ENCODE measurements around the gene UPK3A. TPM values are rescaled to one million over a fixed set of nuclear protein-coding genes. Genes with fewer than 3 reads are reported as not detected.
"Not testable (repeated sequence)": the region's sequence is repeated elsewhere in the genome, so short reads cannot be mapped to it uniquely, and the experiment has no call there.

The UPK3A gene
- total RNA-seq, 1 donor, result not detected

DNA sequence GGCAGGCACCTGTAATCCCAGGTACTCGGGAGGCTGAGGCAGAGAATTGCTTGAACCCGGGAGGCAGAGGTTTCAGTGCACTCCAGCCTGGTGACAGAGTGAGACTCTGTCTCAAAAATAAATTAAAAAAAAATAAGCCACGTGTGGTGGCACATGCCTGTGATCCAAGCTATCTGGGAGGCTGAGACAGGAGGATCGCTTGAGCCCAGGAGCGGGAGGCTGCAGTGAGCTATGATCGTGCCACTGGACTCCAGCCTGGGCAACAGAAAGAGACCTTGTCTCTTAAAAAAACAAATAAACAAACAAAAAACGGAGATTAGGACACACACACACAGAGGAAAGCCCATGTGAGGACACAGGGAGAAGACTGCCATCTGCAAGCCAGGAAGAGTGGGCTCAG is 7.0 kb upstream of the UPK3A start:
- not testable (repeated sequence) for DNase-seq (ENCODE audit: low read depth in 2 of 3, low spot score in 2 of 3)

DNA sequence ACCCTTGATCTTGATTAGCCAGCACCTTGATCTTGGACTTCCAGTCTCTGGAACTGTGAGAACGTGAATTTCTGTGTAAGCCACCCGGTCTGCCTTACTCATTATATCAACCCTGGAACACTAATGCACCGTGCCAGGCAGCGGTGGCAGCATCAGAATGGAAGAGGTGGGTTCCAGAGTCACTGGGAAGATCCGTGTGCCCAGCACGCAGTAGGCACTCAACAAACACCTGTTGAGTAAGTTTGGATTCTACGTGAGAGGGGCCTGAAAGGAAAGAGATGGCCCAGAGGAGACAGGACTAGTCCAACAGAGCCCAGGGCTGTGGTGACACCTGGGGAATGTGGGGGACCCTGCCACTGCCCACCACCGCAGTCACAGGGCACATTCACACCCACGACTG is 6.6 kb upstream of the UPK3A start:
- DNase-seq (ENCODE audit: low read depth in 2 of 3, low spot score in 2 of 3), result no peak

DNA sequence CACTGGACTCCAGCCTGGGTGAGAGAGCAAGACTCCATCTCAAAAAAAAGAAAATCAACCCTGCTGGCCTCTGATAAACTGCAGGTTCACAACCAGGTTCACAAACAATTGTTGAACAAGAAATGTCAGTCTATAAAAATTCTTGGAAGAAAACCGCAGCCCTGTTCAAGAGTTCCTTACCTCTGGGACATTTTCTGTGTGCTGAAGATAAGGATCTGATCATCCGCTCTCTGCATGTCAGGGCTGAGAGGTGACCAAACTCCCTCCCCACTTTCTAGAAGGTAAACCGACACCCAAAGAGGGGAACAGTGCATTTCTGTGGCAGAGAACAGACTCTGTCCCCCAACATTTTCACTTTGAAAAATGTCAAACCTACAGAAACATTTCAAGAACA is 4.2 kb upstream of the UPK3A start:
- DNase-seq (ENCODE audit: low read depth in 2 of 3, low spot score in 2 of 3), result no peak

DNA sequence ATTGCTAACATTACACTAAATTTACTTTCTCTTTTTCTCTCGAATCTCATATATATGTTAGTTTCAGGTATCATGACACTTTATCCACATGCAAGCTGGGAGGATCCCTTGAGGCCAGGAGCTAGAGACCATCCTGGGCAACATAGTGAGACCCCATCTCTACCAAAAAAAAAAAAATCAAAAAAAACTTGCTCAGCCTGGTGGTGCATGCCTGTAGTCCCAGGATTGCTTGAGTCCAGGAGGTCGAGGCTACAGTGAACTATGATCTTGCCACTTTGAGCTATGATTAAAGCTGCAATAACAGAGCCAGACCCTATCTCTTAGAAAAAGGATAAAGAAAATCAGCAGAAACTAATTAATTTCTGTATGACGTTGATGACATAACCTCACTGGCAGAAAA is 3.7 kb upstream of the UPK3A start:
- DNase-seq (ENCODE audit: low read depth in 2 of 3, low spot score in 2 of 3), result no peak

DNA sequence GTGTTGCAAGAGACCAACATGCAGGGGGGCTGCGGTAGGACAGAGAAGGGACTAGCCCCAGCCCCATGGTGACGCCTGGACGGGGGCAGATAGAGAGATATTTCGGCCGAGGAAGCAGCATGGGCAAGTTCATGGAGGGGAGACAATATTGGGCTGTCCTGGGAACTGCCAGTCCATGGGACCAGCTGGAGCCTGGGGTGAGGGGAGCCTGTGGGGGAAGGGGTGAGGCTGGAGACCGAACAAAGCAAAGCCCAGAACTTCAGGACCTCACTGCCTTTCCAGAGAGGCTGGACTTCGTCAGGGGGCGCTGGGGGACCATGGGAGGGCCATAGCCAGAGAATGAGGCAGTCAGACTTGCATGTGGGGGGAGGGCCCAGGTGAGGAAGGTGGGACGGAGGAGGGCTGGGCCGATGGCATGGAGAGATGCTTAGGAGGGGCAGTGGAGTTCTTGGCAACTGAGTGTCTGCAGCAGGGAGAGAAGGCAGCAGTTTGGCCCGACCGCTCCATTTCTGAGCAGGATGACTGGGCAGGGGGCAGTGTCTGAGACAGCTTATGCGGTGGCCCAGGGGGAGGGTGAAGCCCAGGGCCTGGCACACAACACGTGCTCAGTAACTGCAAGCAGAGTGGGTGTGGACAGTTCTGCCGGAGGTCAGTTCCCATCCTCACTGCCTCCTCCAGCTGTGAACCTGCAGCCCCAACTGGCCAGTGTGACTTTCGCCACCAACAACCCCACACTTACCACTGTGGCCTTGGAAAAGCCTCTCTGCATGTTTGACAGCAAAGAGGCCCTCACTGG is 712 bp downstream of the UPK3A start:
- no peak for DNase-seq (ENCODE audit: low read depth in 2 of 3, low spot score in 2 of 3)

DNA sequence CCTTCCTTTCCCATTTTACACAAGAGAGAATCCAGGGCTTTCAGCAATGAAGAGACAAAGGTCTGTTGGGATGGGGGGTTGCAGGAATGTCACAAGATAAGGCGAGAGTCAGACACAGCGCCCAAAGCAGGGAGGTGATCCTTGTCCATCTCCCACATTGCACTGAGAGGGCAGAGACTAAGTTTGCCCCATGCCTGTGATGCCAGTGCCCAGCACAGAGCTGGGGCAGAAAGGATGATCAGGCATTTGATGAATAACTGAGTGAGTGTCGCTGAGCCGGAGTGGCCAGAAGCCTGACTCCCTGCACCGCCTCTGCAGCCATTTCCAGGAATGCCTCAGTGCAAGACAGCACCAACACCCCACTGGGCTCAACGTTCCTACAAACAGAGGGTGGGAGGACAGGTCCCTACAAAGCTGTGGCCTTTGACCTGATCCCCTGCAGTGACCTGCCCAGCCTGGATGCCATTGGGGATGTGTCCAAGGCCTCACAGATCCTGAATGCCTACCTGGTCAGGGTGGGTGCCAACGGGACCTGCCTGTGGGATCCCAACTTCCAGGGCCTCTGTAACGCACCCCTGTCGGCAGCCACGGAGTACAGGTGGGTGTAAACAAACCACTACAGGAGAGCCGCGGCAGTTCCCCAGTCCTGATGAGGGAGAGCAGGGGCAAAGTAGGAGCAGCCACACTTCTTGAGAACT is 2.3 kb downstream of the UPK3A start:
- DNase-seq (ENCODE audit: low read depth in 2 of 3, low spot score in 2 of 3), result no peak

DNA sequence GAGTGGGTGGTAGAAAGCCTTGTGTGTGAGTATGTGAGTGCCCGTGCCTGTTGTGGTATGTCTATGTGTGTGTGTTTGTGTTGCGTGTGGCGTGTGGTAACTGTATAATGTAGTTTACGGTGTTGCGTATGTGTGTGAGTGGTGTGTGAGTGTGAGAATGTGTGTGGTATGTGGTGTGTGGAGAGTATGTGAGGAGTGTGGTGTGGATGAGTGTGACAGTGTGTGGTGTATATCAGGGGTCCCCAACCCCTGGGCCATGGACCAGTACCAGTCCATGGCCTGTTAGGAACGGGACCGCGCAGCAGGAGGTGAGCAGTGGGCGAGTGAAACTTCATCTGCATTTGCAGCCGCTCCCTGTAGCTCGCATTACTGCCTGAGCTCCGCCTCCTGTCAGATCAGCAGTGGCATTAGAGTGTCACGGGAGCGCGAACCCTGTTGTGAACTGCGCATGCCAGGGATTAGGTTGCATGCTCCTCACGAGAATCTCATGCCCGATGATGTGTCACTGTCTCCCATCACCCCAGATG is 5.7 kb downstream of the UPK3A start:
- DNase-seq (ENCODE audit: low read depth in 2 of 3, low spot score in 2 of 3), result no peak

DNA sequence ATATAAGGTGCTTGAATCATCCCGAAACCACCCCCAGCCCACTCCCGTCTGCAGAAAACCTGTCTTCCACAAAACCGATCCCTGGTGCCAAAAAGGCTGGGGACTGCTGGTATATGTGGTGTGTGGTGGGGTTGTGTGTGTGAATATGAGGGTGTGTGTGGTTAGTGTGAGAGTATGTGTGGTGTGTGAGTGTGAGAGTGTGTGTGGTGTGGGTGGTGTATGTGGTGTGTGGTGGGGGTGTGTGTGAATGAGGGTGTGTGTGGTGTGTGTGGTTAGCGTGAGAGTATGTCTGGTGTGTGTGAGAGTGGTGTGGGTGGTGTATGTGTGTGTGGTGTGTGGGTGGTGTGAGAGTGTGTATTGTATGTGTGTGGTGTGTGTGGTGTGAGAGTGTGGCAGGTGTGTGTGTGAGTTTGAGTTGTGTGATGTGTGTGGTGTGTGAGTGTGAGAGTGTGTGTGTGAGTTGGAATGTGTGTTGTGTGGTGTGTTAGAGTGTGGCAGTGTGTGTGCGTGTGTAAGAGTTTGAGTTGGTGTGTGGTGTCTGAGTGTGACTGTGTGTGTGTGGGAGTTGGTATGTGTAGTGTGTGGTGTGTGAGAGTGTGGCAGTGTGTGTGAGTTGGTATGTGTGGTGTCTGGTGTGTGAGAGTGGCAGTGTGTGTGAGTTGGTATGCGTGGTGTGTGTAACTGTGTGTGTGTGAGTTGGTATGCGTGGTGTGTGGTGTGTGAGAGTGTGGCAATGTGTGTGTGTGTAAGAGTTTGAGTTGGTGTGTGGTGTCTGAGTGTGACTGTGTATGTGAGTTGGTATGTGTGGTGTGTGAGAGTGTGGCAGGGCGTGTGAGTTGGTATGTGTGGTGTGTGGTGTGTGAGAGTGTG is 6.5 kb downstream of the UPK3A start:
- DNase-seq (ENCODE audit: low read depth in 2 of 3, low spot score in 2 of 3), result no peak

DNA sequence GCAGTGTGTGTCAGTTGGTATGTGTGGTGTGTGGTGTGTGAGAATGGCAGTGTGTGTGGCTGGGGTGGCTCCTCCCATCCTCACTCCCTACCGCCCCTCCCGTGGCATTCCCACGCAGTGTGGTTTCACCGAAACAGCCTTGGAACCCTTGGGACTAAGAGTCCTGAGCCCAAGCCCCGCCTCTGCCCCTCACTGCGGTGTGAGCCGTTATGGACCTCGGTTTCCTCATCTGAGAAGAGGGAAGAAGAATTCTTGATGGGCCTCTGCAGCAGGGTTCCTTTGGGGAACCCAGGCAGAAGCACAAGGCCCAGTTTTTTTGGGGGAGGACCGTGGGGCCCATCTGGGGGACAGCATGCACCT is 7.2 kb downstream of the UPK3A start:
- DNase-seq (ENCODE audit: low read depth in 2 of 3, low spot score in 2 of 3), result no peak

DNA sequence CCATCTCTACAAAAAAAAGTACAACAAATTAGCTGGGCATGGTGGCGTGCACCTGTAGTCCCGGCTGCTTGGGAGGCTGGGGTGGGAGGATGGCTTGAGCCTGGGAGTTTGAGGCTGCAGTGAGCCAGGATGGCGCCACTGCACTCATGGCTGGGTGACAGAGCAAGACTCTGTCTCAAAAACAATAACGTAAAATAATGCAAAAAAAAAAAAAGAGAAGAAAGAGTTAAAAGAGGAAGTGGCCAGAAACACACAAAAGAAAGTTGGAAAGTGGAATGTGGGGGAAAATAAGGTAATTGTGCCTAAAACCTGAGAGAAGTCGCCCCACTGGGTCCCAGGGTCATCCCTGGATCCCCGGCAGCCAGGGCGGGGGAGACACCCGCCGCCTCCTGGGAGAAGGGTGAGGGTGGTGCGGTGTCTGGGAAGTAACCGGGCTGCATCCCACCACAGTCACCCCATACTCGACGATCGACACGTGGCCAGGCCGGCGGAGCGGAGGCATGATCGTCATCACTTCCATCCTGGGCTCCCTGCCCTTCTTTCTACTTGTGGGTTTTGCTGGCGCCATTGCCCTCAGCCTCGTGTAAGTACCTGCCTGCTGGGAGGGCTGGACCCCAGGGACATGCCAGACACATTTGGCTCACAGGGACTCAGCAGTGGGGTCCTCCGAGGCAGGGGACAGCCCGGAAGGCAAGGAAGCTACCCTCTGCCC is 8.1 kb downstream of the UPK3A start:
- peak in 1 of 3 donors; percentile 35 for DNase-seq (ENCODE audit: low read depth in 2 of 3, low spot score in 2 of 3)

DNA sequence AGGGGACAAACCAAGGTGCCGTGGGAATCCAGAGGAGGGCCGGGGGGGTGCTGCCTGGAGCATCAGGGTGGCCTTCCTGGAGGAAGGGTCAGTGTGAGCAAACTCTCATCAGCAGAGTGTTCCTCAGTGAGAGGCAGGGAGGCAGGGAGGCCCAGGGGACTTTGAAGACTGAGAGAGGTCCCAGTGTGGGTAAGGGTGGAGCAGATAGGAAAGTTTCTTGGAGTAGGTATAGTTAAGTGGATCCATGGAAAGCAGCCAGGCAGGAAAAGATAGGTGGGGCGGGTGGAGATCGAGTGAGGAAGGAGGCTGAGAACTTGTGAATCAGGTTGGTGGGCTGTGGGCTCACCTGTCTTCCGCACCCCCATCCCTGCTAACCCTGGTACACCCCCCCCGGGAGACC is 9.3 kb downstream of the UPK3A start:
- DNase-seq (ENCODE audit: low read depth in 2 of 3, low spot score in 2 of 3), result no peak

DNA sequence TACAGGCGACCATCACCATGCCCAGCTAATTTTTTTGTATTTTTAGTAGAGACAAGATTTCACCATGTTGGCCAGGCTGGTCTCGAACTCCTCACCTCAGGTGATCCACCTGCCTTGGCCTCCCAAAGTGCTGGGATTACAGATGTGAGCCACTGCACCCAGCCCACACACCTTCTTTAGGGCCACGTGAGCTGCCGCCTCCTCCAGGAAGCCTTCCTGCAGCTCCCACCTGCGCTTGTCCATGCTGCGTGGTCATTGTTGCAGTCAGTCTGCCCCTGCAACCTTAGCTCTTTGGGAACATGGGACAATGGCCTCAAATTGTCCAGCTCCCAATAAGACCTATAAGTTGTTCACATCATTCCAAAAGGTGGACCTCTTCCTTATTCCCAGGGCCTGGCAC is 10.3 kb downstream of the UPK3A start:
- DNase-seq (ENCODE audit: low read depth in 2 of 3, low spot score in 2 of 3), result not testable (repeated sequence)

DNA sequence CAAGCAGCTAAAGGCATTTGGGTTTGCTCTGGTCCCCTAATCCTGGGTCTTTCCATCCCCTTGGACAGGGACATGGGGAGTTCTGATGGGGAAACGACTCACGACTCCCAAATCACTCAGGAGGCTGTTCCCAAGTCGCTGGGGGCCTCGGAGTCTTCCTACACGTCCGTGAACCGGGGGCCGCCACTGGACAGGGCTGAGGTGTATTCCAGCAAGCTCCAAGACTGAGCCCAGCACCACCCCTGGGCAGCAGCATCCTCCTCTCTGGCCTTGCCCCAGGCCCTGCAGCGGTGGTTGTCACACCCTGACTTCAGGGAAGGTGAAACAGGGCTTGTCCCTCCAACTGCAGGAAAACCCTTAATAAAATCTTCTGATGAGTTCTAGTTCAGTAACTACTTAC is 10.7 kb downstream of the UPK3A start:
- no peak for DNase-seq (ENCODE audit: low read depth in 2 of 3, low spot score in 2 of 3)

DNA sequence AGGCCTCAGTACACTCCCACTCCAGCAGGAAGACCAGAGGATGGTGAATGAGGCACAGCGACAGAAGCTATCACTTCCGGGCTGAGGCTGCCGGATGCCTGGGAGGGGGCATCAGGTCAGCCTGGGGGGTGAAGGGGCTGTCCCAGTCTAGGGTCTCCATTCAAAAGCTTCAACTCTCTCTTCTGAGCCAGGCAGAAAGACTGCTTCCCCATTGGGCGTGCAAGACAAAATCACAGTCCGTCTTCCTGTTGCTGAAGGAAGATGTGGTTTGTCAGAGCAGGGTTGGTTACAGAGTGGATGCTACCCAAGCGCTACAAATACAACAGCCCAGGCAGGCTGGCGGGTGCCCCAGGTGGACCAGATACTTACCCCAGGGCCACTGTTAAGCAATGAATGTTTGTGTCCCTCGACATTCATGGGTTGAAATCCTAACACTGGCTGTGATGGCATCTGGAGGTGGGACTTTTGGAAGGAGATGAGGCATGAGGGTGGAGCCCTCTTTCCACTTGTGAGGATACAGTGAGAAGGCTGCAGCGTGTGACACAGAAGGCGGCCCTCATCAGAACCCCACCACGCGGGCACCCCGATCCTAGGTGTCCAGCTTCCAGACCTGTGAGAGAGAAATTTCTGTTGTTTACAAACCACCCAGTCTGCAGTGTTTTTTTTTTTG is 12.0 kb downstream of the UPK3A start:
- peak in 1 of 3 donors; percentile 61 for DNase-seq (ENCODE audit: low read depth in 2 of 3, low spot score in 2 of 3)

DNA sequence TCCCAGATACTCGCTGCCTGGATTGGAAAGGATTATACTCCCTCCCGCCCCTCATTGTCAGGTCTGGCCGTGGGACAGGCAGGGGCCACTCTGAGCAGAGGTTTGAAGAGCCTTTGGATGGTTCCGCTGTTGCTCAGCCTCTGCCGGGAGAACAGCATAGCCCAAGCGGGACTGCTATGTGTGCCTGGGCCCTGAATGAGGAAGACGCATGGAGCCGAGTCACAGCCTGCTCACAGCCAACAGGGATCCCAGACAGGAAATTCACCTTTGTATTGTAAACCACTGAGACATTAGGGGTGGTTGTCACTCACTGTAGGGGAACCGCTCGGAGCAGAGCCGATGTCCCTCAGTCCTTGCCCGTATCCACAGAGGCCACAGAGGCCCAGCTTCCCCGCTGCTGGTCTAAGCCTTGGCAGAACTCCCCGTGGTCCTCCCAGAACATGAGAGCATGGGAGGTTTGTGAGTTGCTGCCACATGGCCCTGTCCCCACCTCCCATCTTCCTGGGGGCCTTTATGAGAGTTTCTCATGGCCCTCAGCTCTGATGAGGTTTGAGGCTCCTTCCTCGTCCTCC is 14.3 kb downstream of the UPK3A start:
- no peak for DNase-seq (ENCODE audit: low read depth in 2 of 3, low spot score in 2 of 3)

DNA sequence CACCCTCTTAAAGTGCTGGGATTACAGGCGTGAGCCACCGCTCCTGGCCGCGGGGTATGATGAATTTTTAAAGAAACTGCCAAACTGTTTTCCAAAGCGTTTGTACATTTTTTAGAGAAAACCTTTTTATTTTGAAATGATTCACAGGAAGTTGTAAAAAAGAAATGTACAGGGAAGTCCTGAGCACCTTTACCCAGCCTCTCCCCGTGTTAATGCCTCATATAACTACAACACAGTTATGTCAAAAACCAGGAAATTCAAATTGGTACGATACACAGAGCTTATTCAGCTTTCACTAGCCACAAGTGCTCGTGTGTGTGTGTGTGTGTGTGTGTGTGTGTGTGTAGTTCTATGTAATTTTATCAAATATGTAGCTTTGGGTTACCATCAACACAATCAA is 18.0 kb downstream of the UPK3A start:
- DNase-seq (ENCODE audit: low read depth in 2 of 3, low spot score in 2 of 3), result no peak

DNA sequence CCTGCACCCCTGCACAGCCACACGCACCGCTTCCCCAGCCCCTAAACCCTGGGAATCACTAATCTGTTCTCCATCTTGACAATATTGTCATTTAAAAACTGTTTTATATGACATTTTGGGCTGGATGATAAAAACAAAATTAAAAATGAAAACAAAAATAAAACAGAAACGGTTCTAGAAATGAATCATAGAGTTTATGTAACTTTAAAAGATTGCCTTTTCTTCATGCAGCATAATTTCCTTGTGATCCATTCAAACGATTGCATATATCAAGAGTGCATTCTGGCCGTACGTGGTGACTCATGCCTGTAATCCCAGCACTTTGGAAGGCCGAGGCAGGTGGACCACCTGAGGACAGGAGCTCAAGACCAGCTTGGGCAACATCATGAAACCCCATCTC is 18.4 kb downstream of the UPK3A start:
- no peak for DNase-seq (ENCODE audit: low read depth in 2 of 3, low spot score in 2 of 3)

DNA sequence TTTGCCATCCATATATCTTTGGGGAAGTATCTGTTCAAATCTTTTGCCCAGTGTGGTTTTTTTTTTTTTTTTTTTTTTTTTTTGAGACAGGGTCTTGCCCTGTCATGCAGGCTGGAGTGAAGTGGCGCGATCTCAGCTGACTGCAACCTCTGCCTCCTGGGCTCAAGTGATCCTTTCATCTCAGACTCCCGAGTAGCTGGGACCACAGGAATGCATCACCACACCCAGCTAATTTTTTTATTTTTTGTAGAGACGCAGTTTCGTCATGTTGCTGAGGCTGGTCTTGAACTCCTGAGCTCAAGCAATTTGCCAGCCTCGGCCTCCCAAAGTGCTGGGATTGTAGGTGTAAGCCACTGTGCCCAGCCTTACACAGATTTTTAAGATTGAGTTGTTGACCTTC is 20.2 kb downstream of the UPK3A start:
- no peak for DNase-seq (ENCODE audit: low read depth in 2 of 3, low spot score in 2 of 3)

DNA sequence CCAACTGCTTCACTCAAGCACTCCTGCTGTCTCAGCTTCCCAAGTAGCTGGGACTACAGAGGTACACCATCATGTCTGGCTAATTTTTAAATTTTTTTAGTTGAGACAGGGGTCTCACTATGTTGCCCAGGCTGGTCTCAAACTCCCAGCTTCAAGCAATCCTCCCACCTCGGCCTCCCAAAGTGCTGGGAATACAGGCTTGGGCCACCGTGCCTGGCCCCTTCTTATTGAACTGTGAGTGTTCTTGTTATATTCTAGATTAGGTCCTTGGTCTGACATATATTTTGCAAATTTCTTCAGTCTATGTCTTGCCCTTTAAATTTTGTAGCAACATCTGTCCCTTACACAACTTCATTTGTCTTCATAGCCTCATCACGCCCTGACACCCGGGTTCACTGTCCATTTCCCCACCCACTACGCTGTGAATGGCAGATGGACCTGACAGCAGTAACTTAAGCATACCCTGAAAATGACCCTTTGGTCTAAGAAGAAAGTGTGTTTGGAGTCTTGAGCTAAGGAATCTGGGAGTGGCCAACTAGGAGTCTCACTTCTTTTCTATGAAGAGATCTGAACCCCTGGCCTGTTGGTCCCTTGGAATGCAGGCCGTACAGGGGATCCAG is 20.8 kb downstream of the UPK3A start:
- DNase-seq (ENCODE audit: low read depth in 2 of 3, low spot score in 2 of 3), result no peak

All from hematopoietic multipotent progenitor cell (in vitro differentiated cells).